Measurements from ENCODE around the gene CUBN. TPM values are rescaled to one million over a fixed set of nuclear protein-coding genes. Genes with fewer than 3 reads are reported as not detected.

Gene CUBN
- total RNA-seq, 1 donor, result 1.1 TPM

DNA sequence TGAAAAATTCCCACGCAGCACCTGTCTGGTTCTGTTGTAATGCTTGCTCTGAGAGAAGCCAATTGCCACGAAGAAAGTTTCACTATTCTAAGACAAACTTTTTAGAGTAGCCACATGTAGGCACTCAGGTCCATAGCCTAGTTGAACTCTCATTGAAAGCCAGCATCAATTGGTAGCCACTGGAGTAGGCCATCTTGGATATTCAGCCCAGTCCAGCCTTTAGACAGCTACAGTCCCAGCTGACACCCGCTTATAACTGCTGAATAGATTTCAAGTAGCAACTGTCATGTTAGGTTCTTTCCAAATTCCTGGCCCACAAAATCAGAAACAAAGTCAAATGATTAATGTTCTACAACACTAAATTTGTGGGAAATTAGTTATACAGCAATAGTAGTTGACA, 31.6 kb downstream of the CUBN start:
- TF ChIP-seq, protein P1, sequence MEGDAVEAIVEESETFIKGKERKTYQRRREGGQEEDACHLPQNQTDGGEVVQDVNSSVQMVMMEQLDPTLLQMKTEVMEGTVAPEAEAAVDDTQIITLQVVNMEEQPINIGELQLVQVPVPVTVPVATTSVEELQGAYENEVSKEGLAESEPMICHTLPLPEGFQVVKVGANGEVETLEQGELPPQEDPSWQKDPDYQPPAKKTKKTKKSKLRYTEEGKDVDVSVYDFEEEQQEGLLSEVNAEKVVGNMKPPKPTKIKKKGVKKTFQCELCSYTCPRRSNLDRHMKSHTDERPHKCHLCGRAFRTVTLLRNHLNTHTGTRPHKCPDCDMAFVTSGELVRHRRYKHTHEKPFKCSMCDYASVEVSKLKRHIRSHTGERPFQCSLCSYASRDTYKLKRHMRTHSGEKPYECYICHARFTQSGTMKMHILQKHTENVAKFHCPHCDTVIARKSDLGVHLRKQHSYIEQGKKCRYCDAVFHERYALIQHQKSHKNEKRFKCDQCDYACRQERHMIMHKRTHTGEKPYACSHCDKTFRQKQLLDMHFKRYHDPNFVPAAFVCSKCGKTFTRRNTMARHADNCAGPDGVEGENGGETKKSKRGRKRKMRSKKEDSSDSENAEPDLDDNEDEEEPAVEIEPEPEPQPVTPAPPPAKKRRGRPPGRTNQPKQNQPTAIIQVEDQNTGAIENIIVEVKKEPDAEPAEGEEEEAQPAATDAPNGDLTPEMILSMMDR (IDR thresholded peaks at IDR 0.05; ENCODE audit: extremely low read depth, low read depth, low read length), result no peak
- Histone ChIP-seq H2AFZ (ENCODE audit: low read length) (no peak overlapping the region), H3K79me2 (ENCODE audit: insufficient read depth, low read length) (no peaks in the 10 kb centered on the region)

DNA sequence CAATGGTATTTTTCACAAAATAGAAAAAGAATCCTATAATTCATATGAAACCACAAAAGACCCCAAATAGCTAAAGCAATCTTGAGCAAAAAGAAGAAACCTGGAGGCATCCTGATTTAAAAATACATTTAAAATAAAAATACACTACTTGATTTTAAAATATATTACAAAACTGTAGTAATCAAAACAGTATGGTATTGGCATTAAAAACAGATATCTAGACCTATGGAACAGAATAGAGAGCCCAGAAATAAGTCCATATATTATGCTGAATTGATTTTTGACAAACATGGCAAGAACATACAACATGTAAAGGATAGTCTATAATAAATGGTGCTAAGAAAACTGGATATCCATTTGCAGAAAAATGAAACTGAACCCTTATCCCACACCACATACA, 34.8 kb downstream of the CUBN start:
- Histone ChIP-seq H3K27me3 (ENCODE audit: insufficient read depth, low read length) (no peaks in the 10 kb centered on the region), H3K79me2 (ENCODE audit: insufficient read depth, low read length) (no peaks in the 10 kb centered on the region), H3K4me2 (ENCODE audit: insufficient read depth, low read length) (no peak overlapping the region), H3K4me3 (ENCODE audit: insufficient read depth, low read length) (no peak overlapping the region), H3K9me3 (ENCODE audit: low read depth, low read length) (no peaks in the 10 kb centered on the region), H4K20me1 (ENCODE audit: insufficient read depth, low read length) (no peaks in the 10 kb centered on the region), H2AFZ (ENCODE audit: low read length) (no peak overlapping the region), H3K27ac (ENCODE audit: low read depth, low read length) (no peak overlapping the region), H3K36me3 (ENCODE audit: insufficient read depth, low read length) (no peaks in the 10 kb centered on the region), H3K4me1 (ENCODE audit: insufficient read depth, low read length) (no peaks in the 10 kb centered on the region)
- no peak for DNase-seq (ENCODE audit: insufficient read length, low spot score, missing footprints)
- TF ChIP-seq, protein P1 (IDR thresholded peaks at IDR 0.05; ENCODE audit: extremely low read depth, low read depth, low read length), result no peak

More for the DNA sequence above, 31.6 kb downstream of the CUBN start:
- Histone ChIP-seq H3K4me2 (ENCODE audit: insufficient read depth, low read length) (no peak overlapping the region), H3K9me3 (ENCODE audit: low read depth, low read length) (no peaks in the 10 kb centered on the region), H4K20me1 (ENCODE audit: insufficient read depth, low read length) (no peaks in the 10 kb centered on the region), H3K4me1 (ENCODE audit: insufficient read depth, low read length) (no peaks in the 10 kb centered on the region), H3K27me3 (ENCODE audit: insufficient read depth, low read length) (no peaks in the 10 kb centered on the region), H3K4me3 (ENCODE audit: insufficient read depth, low read length) (no peak overlapping the region), H3K36me3 (ENCODE audit: insufficient read depth, low read length) (no peaks in the 10 kb centered on the region), H3K27ac (ENCODE audit: low read depth, low read length) (no peak overlapping the region)
- no peak for DNase-seq (ENCODE audit: insufficient read length, low spot score, missing footprints)

DNA sequence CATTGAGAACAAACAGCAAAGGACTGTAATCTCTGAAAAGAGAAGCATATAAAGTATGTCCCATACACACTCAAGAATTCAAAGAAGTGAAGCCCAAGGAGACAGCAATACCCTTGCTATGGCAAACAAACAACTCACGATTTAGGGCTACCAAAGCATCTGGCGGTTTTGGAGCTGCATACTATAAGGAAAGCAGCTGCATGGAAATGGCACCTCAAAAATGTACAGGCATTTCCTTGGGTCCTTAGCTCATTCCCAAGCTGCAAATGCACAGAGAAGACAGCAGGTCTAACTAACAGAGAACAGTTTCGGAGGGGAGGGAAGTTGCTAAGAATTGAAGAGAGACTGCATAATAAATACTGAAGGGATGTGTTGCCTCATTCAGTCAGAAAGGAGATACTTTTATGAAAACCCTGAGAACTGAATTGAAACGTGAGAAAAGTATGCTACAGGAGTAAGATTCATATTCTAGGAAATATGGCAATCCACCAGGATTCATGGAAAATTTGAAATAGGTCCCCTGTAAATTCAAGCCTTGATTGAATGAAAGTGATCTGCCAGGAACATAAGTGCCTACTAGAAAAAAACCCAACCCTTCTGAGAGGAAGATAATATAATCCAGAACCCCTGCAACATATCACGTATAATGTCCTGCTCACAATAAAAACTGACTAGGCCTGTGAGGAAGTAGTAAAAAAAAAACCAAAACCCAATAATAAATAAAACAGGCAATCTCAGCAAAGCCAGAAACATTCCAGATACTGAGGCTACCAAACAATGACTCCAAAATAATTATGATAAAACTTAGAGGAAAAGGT, 36.4 kb downstream of the CUBN start:
- H3K36me3 ChIP-seq (ENCODE audit: insufficient read depth, low read length), result no peaks in the 10 kb centered on the region
- H4K20me1 ChIP-seq (ENCODE audit: insufficient read depth, low read length), result no peaks in the 10 kb centered on the region
- no peak overlapping the region for H3K4me2 ChIP-seq (ENCODE audit: insufficient read depth, low read length)
- peaks cover 7% of the 10 kb centered on the region for H3K4me1 ChIP-seq (ENCODE audit: insufficient read depth, low read length)
- H3K79me2 ChIP-seq (ENCODE audit: insufficient read depth, low read length), result no peaks in the 10 kb centered on the region
- H3K9me3 ChIP-seq (ENCODE audit: low read depth, low read length), result no peaks in the 10 kb centered on the region
- H2AFZ ChIP-seq (ENCODE audit: low read length), result peak overlapping the region; percentile 25
- no peak for DNase-seq (ENCODE audit: insufficient read length, low spot score, missing footprints)
- no peak overlapping the region for H3K4me3 ChIP-seq (ENCODE audit: insufficient read depth, low read length)
- TF ChIP-seq, protein P1 (IDR thresholded peaks at IDR 0.05; ENCODE audit: extremely low read depth, low read depth, low read length), result no peak
- H3K27me3 ChIP-seq (ENCODE audit: insufficient read depth, low read length), result no peaks in the 10 kb centered on the region
- no peak overlapping the region for H3K27ac ChIP-seq (ENCODE audit: low read depth, low read length)

DNA sequence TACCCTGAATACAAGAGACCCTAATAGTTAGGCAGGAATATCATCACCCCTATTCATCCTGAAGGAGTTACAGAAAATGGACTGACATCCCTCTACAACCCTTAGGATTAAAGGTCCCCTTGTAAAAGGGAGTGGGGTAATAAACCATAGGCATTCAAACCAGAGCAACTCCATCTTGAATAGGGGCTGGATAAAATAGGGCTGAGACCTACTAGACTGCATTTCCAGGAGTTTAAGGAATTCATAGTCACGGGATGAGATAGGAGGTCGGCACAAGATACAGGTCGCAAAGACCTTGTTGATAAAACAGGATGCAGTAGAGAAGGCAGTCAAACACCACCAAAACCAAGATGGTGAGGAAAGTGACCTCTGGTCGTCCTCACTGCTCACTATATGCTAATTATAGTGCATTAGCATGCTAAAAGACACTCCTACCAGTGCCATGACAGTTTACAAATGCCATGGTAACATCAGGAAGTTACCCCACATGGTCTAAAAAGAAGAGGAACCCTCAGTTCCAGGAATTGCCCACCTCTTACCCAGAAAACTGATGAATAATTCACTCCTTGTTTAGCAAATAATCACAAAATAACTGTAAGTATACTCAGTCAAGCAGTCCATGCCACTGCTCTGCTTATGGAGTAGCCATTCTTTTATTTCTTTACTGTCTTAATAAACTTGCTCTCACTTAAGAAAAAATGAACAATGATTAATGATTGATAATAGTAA, 37.2 kb downstream of the CUBN start:
- H3K4me2 ChIP-seq (ENCODE audit: insufficient read depth, low read length), result no peak overlapping the region
- DNase-seq (ENCODE audit: insufficient read length, low spot score, missing footprints), result no peak
- no peaks in the 10 kb centered on the region for H3K36me3 ChIP-seq (ENCODE audit: insufficient read depth, low read length)
- H3K27me3 ChIP-seq (ENCODE audit: insufficient read depth, low read length), result no peaks in the 10 kb centered on the region
- H3K4me1 ChIP-seq (ENCODE audit: insufficient read depth, low read length), result peaks cover 10% of the 10 kb centered on the region
- H3K79me2 ChIP-seq (ENCODE audit: insufficient read depth, low read length), result no peaks in the 10 kb centered on the region
- H2AFZ ChIP-seq (ENCODE audit: low read length), result no peak overlapping the region
- H4K20me1 ChIP-seq (ENCODE audit: insufficient read depth, low read length), result no peaks in the 10 kb centered on the region
- no peak overlapping the region for H3K4me3 ChIP-seq (ENCODE audit: insufficient read depth, low read length)
- H3K27ac ChIP-seq (ENCODE audit: low read depth, low read length), result no peak overlapping the region
- TF ChIP-seq, protein P1 (IDR thresholded peaks at IDR 0.05; ENCODE audit: extremely low read depth, low read depth, low read length), result no peak
- no peaks in the 10 kb centered on the region for H3K9me3 ChIP-seq (ENCODE audit: low read depth, low read length)
